Sigmoid colon (tissue), 4 donors: ENCODE results near the gene DIP2C.

ENCODE experiments used
- CTCF ChIP-seq, 4 experiments: fragments of 450-650 bp in 3 of 4; fragments of 200-600 bp in 1 of 4; IDR thresholded peaks; one replicate each; pipeline ENCODE4 v1.5.1; 2016 to 2019; ENCODE audit warnings: antibody characterized with exemption in 4 of 4, mild to moderate bottlenecking in 3 of 4, moderate library complexity in 2 of 4
- EP300 ChIP-seq, 4 donors: sonication (generic); formaldehyde crosslinking; IDR thresholded peaks; one replicate each; pipeline ENCODE4 v1.6.1; 2017; ENCODE audit warnings: antibody characterized with exemption in 4 of 4
- POLR2A ChIP-seq, 2 donors: fragments of 450-650 bp; IDR thresholded peaks; one replicate each; pipeline ENCODE4 v1.6.1; 2016; ENCODE audit warnings: antibody characterized with exemption in 2 of 2, mild to moderate bottlenecking in 2 of 2, moderate library complexity in 2 of 2

- no peak for TF ChIP-seq CTCF (IDR thresholded peaks at IDR 0.05)
- no peak for TF ChIP-seq POLR2A (IDR thresholded peaks at IDR 0.05)
- no peak for TF ChIP-seq EP300 (IDR thresholded peaks at IDR 0.05)
Measured at GRCh38 chr10:297567-297966, 391.9 kb downstream of the DIP2C start.
